B cell (primary cell): Measurements from ENCODE around the gene ACACB. TPM values are rescaled to one million over a fixed set of nuclear protein-coding genes. Genes with fewer than 3 reads are reported as not detected.

Experiments used
- ATAC-seq: fragments of 200-7000 bp; cut with Tn5 transposase; one replicate; pipeline ENCODE4 v1.10.0; 2021; ENCODE audit warnings: low read depth, mild to moderate bottlenecking, moderate number of reproducible peaks, moderate library complexity
- CTCF ChIA-PET: fragments of 350-600 bp; sonication (Branson Sonifier 250); formaldehyde crosslinking; loops from one replicate; lab custom pipeline; 2021; ENCODE audit warnings: antibody characterized with exemption, inconsistent platforms; lab: Charles Lee
- POLR2A ChIA-PET: fragments of 350-600 bp; sonication (Branson Sonifier 250); formaldehyde crosslinking; loops from one replicate; lab custom pipeline; 2021; ENCODE audit warnings: antibody characterized with exemption; lab: Charles Lee
- DNase-seq: peaks from one replicate; pipeline ENCODE4 v3.0.0; 2013
- H2AFZ ChIP-seq: 2 replicates; pipeline ENCODE4 v1.6.1; 2012; ENCODE audit warnings: mild to moderate bottlenecking, low read depth, low read length; ENCODE audit not compliant: insufficient read depth, poor library complexity, severe bottlenecking
- H3K27ac ChIP-seq, 2 donors: 1 replicate in 1 of 2; 2 replicates in 1 of 2; pipeline ENCODE4 v1.5.1; 2012 to 2013; ENCODE audit warnings: low read length in 2 of 2, mild to moderate bottlenecking in 2 of 2, moderate library complexity in 1 of 2
- H3K27me3 ChIP-seq, 4 experiments: fragments of 200-600 bp in 1 of 4; sonication (generic) in 1 of 4; replicated peaks in 1 of 4; 1 replicate in 2 of 4; 2 replicates in 2 of 4; pipeline versions ENCODE4 v1.6.1 to v1.7.0; 2013 to 2016; ENCODE audit warnings: low read length in 3 of 4, mild to moderate bottlenecking in 2 of 4, mixed read lengths in 1 of 4, moderate library complexity in 1 of 4; ENCODE audit not compliant: insufficient read depth in 4 of 4, control insufficient read depth in 3 of 4; ENCODE audit errors: control extremely low read depth in 1 of 4
- H3K36me3 ChIP-seq, 2 experiments: replicated peaks in 1 of 2; 1 replicate in 1 of 2; 2 replicates in 1 of 2; pipeline versions ENCODE4 v1.6.1 to v1.7.1; 2013; ENCODE audit warnings: low read length in 1 of 2; ENCODE audit not compliant: insufficient read depth in 2 of 2, control insufficient read depth in 1 of 2; ENCODE audit errors: control extremely low read depth in 1 of 2, extremely low read depth in 1 of 2
- H3K4me1 ChIP-seq, 2 donors: fragments of 200-600 bp in 1 of 2; sonication (generic) in 1 of 2; 1 replicate in 1 of 2; 2 replicates in 1 of 2; pipeline versions ENCODE4 v1.5.1 to v1.6.1; 2013 to 2017; ENCODE audit warnings: low read length in 2 of 2; ENCODE audit not compliant: control insufficient read depth in 2 of 2, insufficient read depth in 2 of 2
- H3K4me2 ChIP-seq: replicated peaks from 2 replicates; pipeline ENCODE3; 2012; ENCODE audit warnings: mild to moderate bottlenecking, low read depth, low read length; ENCODE audit not compliant: poor library complexity, severe bottlenecking
- H3K4me3 ChIP-seq, 5 experiments: fragments of 200-600 bp in 1 of 5; sonication (generic) in 1 of 5; 1 replicate in 3 of 5; 2 replicates in 2 of 5; pipeline versions ENCODE4 v1.5.1 to v1.7.0; 2011 to 2016; ENCODE audit warnings: low read length in 4 of 5, mild to moderate bottlenecking in 4 of 5, low read depth in 2 of 5, control low read depth in 1 of 5, moderate library complexity in 1 of 5; ENCODE audit not compliant: insufficient read depth in 1 of 5; ENCODE audit errors: control extremely low read depth in 1 of 5, extremely low read depth in 1 of 5
- H3K79me2 ChIP-seq: fragments of 200-600 bp; sonication (generic); one replicate; pipeline ENCODE4 v1.6.0; 2016; ENCODE audit warnings: low read length; ENCODE audit not compliant: control insufficient read depth, insufficient read depth
- H3K9ac ChIP-seq: fragments of 200-600 bp; sonication (generic); 2 replicates; pipeline ENCODE4 v1.6.1; 2017; ENCODE audit warnings: mild to moderate bottlenecking, low read length, moderate library complexity
- H3K9me3 ChIP-seq, 3 donors: one replicate each; pipeline versions ENCODE4 v1.6.1 to v1.7.1; 2013; ENCODE audit warnings: low read length in 2 of 3; ENCODE audit not compliant: control insufficient read depth in 2 of 3, insufficient read depth in 1 of 3; ENCODE audit errors: control extremely low read depth in 1 of 3
- H4K20me1 ChIP-seq: 2 replicates; pipeline ENCODE4 v1.6.0; 2012; ENCODE audit warnings: mild to moderate bottlenecking, low read length; ENCODE audit not compliant: insufficient read depth, control insufficient read depth, poor library complexity, severe bottlenecking
- H3K27ac Mint-ChIP-seq: one replicate; pipeline ENCODE4 v1.8.0; 2021; ENCODE audit warnings: mixed read lengths
- H3K27me3 Mint-ChIP-seq: one replicate; pipeline ENCODE4 v1.8.0; 2021; ENCODE audit warnings: mixed read lengths
- H3K4me1 Mint-ChIP-seq: one replicate; pipeline ENCODE4 v1.8.0; 2021; ENCODE audit warnings: mixed read lengths
- H3K4me3 Mint-ChIP-seq: one replicate; pipeline ENCODE4 v1.8.0; 2021; ENCODE audit warnings: mixed read lengths
- H3K9me3 Mint-ChIP-seq: one replicate; pipeline ENCODE4 v1.8.0; 2022; ENCODE audit warnings: mixed read lengths; ENCODE audit not compliant: insufficient read depth
- EZH2 ChIP-seq: IDR thresholded peaks from 2 replicates; pipeline ENCODE4 v1.6.1; 2012; ENCODE audit warnings: borderline replicate concordance, low read depth, mild to moderate bottlenecking, moderate library complexity, low read length; ENCODE audit not compliant: insufficient read depth, poor library complexity, severe bottlenecking
- WGBS: methylation state at CpG from one replicate; pipeline ENCODE4 v1.1.5; 2013; ENCODE audit warnings: missing lambda C conversion rate; ENCODE audit not compliant: insufficient coverage; 5-methylcytosine and 5-hydroxymethylcytosine counted together
- intact Hi-C: fragments of 100-400 bp; cut with micrococcal nuclease; formaldehyde crosslinking; loops from one replicate; pipeline ENCODE4 v1.10.0; 2022
- polyA plus RNA-seq: library from polyadenylated mRNA; depleted of rRNA; stranded (reverse); fragments of >200 nt; gene quantifications from 2 replicates; pipeline ENCODE4 v1.2.3, GENCODE V29; 2012
- total RNA-seq, 2 donors: library from RNA; stranded (reverse); fragments of 120-200 nt in 1 of 2; gene quantifications; 1 replicate in 1 of 2; 2 replicates in 1 of 2; pipeline versions ENCODE4 v1.2.3 to v1.2.4, GENCODE V29; 2013 to 2022
- TF ChIP-seq, protein P1 (sequence below): fragments of 200-600 bp; IDR thresholded peaks from one replicate; pipeline ENCODE4 v1.8.0; 2022; ENCODE audit warnings: antibody characterized with exemption, mild to moderate bottlenecking

ACACB gene
- total and polyA plus RNA-seq, 2 donors (not counting 1 experiment from before 2014, with no cell fraction given): 7.4 to 27.5 TPM

GRCh38 chr12:109258607-109259544 is 142.5 kb downstream of the ACACB start:
- no peak overlapping the region for H3K4me3 Mint-ChIP-seq
- H3K4me2 ChIP-seq: no peak overlapping the region
- H3K27ac ChIP-seq: no peak overlapping the region
- no peaks in the 10 kb centered on the region for H3K36me3 ChIP-seq
- intact Hi-C loops: no loop called here
- no peak overlapping the region for H3K9ac ChIP-seq
- WGBS: 90% methylated on average over 15 of the region's 16 CpGs
- DNase-seq: no peak
- CTCF ChIA-PET: no interaction called here
- H3K79me2 ChIP-seq: no peaks in the 10 kb centered on the region
- no peaks in the 10 kb centered on the region for H3K27me3 Mint-ChIP-seq
- H3K9me3 Mint-ChIP-seq: peaks cover 3% of the 10 kb centered on the region
- POLR2A ChIA-PET: no interaction called here
- no peak overlapping the region for H3K27ac Mint-ChIP-seq
- no peak overlapping the region for H2AFZ ChIP-seq
- ATAC-seq: no peak
- no peaks in the 10 kb centered on the region for H4K20me1 ChIP-seq
- H3K4me3 ChIP-seq: no peak overlapping the region
- H3K4me1 ChIP-seq: no peaks in the 10 kb centered on the region
- TF ChIP-seq, protein P1, sequence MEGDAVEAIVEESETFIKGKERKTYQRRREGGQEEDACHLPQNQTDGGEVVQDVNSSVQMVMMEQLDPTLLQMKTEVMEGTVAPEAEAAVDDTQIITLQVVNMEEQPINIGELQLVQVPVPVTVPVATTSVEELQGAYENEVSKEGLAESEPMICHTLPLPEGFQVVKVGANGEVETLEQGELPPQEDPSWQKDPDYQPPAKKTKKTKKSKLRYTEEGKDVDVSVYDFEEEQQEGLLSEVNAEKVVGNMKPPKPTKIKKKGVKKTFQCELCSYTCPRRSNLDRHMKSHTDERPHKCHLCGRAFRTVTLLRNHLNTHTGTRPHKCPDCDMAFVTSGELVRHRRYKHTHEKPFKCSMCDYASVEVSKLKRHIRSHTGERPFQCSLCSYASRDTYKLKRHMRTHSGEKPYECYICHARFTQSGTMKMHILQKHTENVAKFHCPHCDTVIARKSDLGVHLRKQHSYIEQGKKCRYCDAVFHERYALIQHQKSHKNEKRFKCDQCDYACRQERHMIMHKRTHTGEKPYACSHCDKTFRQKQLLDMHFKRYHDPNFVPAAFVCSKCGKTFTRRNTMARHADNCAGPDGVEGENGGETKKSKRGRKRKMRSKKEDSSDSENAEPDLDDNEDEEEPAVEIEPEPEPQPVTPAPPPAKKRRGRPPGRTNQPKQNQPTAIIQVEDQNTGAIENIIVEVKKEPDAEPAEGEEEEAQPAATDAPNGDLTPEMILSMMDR: no peak
- TF ChIP-seq EZH2: no peak
- H3K9me3 ChIP-seq: peaks cover 0 to 13% (median 5%) of the 10 kb centered on the region in 3 donors
- no peaks in the 10 kb centered on the region for H3K4me1 Mint-ChIP-seq
- no peaks in the 10 kb centered on the region for H3K27me3 ChIP-seq

GRCh38 chr12:109259545-109259895 is 143.1 kb downstream of the ACACB start:
- peaks cover 2% of the 10 kb centered on the region for H3K9me3 Mint-ChIP-seq
- H3K27ac Mint-ChIP-seq: no peak overlapping the region
- no peaks in the 10 kb centered on the region for H3K4me1 ChIP-seq
- no peaks in the 10 kb centered on the region for H3K36me3 ChIP-seq
- intact Hi-C loops: no loop called here
- no peak overlapping the region for H3K4me3 ChIP-seq
- TF ChIP-seq EZH2: no peak
- TF ChIP-seq, protein P1: no peak
- no peaks in the 10 kb centered on the region for H4K20me1 ChIP-seq
- no peaks in the 10 kb centered on the region for H3K79me2 ChIP-seq
- no peak overlapping the region for H3K27ac ChIP-seq
- CTCF ChIA-PET: no interaction called here
- DNase-seq: no peak
- WGBS: 100% methylated on average over 1 of the region's 1 CpG
- ATAC-seq: no peak
- H3K27me3 Mint-ChIP-seq: no peaks in the 10 kb centered on the region
- no peak overlapping the region for H2AFZ ChIP-seq
- H3K4me2 ChIP-seq: no peak overlapping the region
- POLR2A ChIA-PET: no interaction called here
- peaks cover 0 to 13% (median 0%) of the 10 kb centered on the region in 3 donors for H3K9me3 ChIP-seq
- H3K27me3 ChIP-seq: no peaks in the 10 kb centered on the region
- H3K4me3 Mint-ChIP-seq: no peak overlapping the region
- no peaks in the 10 kb centered on the region for H3K4me1 Mint-ChIP-seq
- no peak overlapping the region for H3K9ac ChIP-seq
